DOHH2 (cell line): Measurements from ENCODE around the gene IGSF9B.

Experiments
- EZH2phosphoT487 ChIP-seq: fragments of 200-600 bp; sonication (generic); IDR thresholded peaks from 2 replicates; pipeline ENCODE4 v1.6.1; 2017; ENCODE audit warnings: borderline replicate concordance, mild to moderate bottlenecking, antibody characterized with exemption, low read length, moderate library complexity, mixed read lengths
- TF ChIP-seq, protein P1 (sequence below): fragments of 200-600 bp; sonication (generic); IDR thresholded peaks from one replicate; pipeline ENCODE4 v1.5.1; 2014; ENCODE audit warnings: antibody characterized with exemption, mild to moderate bottlenecking, low read depth, low read length; ENCODE audit not compliant: poor library complexity, severe bottlenecking

DNA sequence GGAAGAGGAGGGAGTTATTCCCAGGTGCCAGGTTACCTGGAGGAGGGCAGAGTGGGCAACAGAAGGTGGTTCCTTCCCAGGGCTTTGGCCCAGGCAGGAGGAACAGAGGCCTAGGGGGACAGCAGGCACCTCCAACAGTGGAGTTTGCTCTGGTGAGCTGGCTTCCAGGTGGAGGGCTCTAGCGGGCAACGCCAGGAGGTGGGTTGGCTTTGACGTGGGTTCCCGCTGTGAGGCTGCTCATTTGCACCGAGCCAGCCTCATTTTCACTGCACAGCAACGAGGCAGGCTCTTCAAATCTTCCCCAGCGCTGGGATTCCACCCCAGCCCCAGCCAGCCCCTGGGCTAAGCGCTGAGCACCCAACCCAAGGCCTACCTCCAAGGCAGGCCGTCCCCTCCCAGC is 8.1 kb downstream of the IGSF9B start:
- TF ChIP-seq, protein P1, sequence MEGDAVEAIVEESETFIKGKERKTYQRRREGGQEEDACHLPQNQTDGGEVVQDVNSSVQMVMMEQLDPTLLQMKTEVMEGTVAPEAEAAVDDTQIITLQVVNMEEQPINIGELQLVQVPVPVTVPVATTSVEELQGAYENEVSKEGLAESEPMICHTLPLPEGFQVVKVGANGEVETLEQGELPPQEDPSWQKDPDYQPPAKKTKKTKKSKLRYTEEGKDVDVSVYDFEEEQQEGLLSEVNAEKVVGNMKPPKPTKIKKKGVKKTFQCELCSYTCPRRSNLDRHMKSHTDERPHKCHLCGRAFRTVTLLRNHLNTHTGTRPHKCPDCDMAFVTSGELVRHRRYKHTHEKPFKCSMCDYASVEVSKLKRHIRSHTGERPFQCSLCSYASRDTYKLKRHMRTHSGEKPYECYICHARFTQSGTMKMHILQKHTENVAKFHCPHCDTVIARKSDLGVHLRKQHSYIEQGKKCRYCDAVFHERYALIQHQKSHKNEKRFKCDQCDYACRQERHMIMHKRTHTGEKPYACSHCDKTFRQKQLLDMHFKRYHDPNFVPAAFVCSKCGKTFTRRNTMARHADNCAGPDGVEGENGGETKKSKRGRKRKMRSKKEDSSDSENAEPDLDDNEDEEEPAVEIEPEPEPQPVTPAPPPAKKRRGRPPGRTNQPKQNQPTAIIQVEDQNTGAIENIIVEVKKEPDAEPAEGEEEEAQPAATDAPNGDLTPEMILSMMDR: no peak
- no peak for TF ChIP-seq EZH2phosphoT487
